Fibroblast of skin of scalp (primary cell): ENCODE measurements around the gene PTPRN2.

ENCODE experiments used
- DNase-seq: peaks from one replicate; pipeline ENCODE4 v3.0.0-alpha.2; 2013

The PTPRN2 gene

GRCh38 chr7:158126661-158127060, 461.0 kb downstream of the PTPRN2 start:
- no peak for DNase-seq

- DNase-seq, result no peak
These were observed 461.9 kb downstream of the PTPRN2 start for GRCh38 chr7:158125721-158126120.

- DNase-seq, result no peak
These were observed 462.5 kb downstream of the PTPRN2 start for GRCh38 chr7:158125091-158125490.

DNA sequence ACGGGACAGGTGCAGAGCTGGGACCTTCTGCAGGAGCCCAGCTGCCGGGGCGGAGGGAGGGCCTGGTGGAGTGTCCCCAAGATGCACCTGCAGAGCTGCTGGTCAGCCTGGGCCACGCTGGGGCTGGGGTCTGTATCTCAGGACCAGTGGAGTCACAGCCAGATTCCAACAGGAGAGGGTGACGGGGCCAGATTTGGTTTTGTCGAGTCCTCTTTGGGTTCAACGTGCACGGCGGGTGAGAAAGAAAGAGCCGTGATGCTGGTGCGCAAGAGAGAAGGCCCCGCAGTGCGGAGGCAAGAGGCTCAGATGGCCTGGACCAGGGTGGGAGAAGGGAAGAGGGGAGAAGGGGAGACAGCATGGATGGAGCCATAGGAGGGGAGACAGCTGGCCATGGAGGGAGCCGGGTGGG, 462.9 kb downstream of the PTPRN2 start:
- no peak for DNase-seq

GRCh38 chr7:158123753-158124152, 463.9 kb downstream of the PTPRN2 start:
- DNase-seq, result no peak

- no peak for DNase-seq
These were observed 464.4 kb downstream of the PTPRN2 start for GRCh38 chr7:158123214-158123613.

- no peak for DNase-seq
These were observed 466.1 kb downstream of the PTPRN2 start for GRCh38 chr7:158121441-158122045.

DNA sequence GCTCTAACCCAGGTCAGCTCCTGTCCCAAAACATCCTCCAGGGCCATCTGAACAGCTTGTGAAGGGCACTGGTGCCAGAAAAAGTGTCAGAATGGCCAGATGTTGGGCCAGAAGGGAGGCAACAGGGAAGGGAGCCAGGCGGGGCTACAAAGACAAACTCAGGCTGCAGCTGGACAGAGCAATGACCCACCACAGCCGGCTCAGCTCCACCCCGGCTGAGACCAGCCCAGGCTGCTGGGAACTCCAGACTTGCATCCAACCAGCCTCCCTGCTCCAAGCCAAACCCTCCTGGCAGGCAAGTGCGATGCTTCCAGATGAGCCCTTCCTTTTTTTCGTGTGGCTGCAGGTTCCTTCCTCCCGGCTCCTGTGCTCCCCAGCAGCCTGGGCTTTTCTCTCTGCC, 466.9 kb downstream of the PTPRN2 start:
- no peak for DNase-seq

DNA sequence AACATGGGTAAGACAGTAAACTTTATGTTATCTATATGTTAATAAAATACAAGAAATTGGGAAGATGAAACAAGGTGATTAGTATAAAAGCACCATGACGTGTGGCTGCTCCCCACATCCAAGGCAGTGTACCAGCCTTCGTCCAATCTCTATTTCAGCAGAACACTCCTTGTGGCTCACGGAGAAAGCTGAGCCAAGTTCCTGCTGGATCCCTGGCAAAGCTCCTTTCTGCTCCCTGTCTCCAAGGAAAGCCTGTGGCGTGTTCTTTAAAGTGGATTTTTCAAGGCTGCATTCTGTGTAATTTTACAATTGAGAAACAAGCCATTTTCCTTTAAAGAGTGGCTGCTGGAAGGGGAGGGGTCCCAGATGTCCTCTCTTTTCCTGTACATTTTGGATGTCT, 467.3 kb downstream of the PTPRN2 start:
- DNase-seq, result no peak

- DNase-seq, result no peak
These were observed 470.0 kb downstream of the PTPRN2 start for GRCh38 chr7:158117341-158118222.

DNA sequence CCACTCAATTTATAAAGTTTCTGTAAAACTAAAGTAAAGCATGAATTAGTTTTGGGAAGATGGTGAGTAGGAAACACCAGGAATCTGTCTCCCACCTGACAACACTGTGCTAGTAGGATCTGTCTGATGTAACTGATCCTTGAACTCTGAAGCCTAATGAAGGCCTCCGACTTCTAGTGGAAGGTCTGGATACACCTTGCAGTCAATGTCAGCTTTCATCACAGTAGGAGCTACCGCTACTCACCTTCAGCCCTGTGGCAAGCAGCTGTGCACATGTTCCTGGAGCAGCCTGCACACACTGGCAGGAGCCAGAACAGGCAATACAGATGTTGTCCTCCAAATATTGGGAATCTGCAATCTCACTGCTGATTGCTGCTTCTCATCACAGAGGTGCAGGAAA, 471.4 kb downstream of the PTPRN2 start:
- no peak for DNase-seq

GRCh38 chr7:158114056-158114850, 473.4 kb downstream of the PTPRN2 start:
- DNase-seq, result no peak

- no peak for DNase-seq
These were observed 474.1 kb downstream of the PTPRN2 start for GRCh38 chr7:158113321-158114025.

GRCh38 chr7:158112571-158113320, 474.9 kb downstream of the PTPRN2 start:
- DNase-seq, result no peak

GRCh38 chr7:158111906-158112570, 475.6 kb downstream of the PTPRN2 start:
- no peak for DNase-seq

DNA sequence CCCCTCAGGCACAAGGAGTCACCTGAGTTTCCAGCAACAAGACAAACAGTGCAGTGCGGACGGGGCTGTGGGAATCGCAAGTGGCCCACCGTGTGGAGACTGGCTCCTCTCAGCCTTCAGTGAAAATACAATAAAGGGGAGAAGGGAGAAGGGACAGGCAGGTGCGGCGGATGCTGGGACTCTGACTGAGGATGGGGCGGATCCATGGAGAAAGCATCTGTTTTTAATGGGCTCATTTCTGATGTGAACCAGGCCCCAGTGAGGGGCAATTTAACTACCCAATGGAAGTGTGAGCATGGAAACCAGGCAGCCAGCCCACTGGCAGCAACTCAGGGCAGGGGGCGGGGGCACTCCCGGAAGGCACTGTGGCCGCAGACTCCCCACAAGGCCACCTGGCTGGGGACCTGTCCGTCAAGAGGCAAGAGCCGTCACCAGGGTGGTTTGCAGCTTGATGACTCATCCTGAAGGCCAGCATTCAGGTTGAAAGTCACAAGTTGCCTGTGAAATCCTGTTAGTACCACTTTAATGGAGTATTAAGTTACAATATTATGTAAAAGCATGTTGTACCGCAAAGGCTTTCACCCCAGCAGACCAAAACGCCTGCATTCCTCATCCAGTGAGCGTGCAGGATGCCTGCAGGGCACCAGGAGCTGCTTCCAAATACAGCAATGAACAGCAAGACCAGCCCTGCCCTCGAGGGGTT, 476.4 kb downstream of the PTPRN2 start:
- DNase-seq, result no peak

DNA sequence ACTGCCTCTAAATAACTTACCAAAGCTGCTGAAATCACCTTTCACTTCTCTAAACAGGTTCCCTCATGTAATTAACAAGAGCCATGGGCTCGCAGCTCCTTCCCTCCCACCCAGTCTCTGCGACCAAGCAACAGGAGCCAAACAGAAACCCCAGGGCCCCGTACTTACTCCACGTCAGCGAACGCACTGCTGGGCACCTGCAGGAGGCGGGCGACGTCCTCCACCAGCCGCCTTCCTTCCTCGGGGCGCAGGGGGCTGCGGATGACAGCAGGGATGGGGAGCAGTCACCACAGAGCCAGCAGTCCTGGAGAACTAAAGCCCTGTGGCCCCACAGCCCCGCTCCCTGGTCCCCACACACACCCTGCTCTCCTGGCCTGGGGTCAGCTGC, 477.0 kb downstream of the PTPRN2 start:
- DNase-seq, result no peak

DNA sequence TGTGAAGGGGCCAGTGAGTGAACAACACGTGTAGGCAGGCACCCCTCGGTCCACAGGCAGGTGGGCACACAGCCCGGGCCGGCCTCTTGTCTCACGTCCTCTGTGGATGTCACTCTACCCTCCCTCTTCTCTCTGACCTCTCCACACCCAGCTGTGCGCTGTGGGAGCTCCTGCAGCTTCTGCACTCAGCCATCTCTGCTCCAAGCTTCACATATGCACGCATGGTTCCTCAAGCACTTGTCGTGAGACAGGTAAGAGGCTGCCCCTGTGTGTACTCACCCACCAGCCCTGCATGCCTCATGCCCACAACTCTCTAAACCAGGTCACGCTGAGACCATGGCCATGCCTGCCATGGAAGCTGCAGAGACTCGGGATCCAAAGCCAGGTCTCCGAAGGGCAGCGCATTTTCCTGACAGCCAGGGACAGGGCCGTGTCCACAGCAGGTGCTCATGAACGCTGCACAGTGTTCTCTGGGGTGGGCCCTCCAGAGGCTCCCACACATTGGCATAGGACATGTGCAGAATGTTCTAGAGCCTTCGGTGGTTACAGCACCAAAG, 477.5 kb downstream of the PTPRN2 start:
- DNase-seq, result no peak

- DNase-seq, result no peak
These were observed 478.1 kb downstream of the PTPRN2 start for GRCh38 chr7:158109364-158110033.
